Measurements from ENCODE around the gene SPRY1. TPM values are rescaled to one million over a fixed set of nuclear protein-coding genes. Genes with fewer than 3 reads are reported as not detected.

SPRY1 gene
- total RNA-seq, 4 donors from 2014 or later, result 113 to 381 (median 206) TPM

DNA sequence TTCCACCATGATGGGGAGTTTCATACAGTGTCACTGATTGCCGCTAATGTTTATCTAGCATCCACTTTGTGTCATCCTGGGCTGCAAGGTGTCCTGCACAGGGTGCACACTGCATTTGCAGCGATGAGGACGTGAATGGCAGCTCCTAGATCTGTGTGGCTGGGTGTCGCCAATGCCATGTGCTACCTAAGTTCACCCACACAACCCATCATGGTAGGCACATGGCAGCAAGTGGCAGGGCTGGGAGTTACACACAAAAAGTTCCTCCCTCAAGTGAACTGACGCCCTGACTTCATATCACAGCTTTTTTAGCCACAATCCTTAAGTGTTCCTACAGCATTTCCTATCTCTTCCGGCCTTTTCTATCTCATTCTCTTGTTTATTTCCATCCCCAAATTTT lies 45.9 kb upstream of the SPRY1 start:
- no peak overlapping the region for H3K27ac ChIP-seq
- WGBS, result 92% methylated on average over 6 of the region's 6 CpGs
- no peak overlapping the region for H3K4me3 ChIP-seq
- TF ChIP-seq POLR2AphosphoS5 (IDR thresholded peaks at IDR 0.05) (no peak), POLR2A (IDR thresholded peaks at IDR 0.05) (no peak), EP300 (IDR thresholded peaks at IDR 0.05) (no peak)
- TF ChIP-seq, protein P1, sequence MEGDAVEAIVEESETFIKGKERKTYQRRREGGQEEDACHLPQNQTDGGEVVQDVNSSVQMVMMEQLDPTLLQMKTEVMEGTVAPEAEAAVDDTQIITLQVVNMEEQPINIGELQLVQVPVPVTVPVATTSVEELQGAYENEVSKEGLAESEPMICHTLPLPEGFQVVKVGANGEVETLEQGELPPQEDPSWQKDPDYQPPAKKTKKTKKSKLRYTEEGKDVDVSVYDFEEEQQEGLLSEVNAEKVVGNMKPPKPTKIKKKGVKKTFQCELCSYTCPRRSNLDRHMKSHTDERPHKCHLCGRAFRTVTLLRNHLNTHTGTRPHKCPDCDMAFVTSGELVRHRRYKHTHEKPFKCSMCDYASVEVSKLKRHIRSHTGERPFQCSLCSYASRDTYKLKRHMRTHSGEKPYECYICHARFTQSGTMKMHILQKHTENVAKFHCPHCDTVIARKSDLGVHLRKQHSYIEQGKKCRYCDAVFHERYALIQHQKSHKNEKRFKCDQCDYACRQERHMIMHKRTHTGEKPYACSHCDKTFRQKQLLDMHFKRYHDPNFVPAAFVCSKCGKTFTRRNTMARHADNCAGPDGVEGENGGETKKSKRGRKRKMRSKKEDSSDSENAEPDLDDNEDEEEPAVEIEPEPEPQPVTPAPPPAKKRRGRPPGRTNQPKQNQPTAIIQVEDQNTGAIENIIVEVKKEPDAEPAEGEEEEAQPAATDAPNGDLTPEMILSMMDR (IDR thresholded peaks at IDR 0.05), result no peak
- no peaks in the 10 kb centered on the region for H3K36me3 ChIP-seq
- H3K4me1 ChIP-seq, result peaks cover 28% of the 10 kb centered on the region
- no peaks in the 10 kb centered on the region for H3K27me3 ChIP-seq
- no peak for DNase-seq (ENCODE audit: low spot score in 2 of 2)
- H3K9me3 ChIP-seq, result no peaks in the 10 kb centered on the region

DNA sequence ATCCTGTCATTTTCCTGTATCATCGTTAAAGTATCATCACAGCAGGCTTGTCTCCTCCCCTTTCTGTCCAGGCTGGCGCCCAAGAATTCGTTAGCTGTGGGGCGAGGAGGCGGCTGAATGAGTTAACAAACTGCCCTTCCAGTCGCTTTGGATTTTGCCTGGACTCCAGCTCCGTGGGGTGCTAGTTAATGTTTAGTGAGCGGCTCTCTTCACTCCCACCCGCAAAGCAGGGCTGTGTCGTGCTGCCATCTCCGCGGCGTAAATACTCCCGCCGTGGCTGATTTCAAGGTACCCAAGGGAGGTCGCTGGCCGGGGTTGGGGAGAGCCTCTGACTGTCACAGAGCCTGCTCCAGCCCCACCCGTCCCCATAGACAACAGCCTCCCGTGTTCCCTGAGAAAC lies 44.9 kb upstream of the SPRY1 start:
- H3K27me3 ChIP-seq, result no peaks in the 10 kb centered on the region
- no peaks in the 10 kb centered on the region for H3K9me3 ChIP-seq
- WGBS, result 90% methylated on average over 19 of the region's 19 CpGs
- no peak for DNase-seq (ENCODE audit: low spot score in 2 of 2)
- TF ChIP-seq POLR2AphosphoS5 (IDR thresholded peaks at IDR 0.05) (no peak), EP300 (IDR thresholded peaks at IDR 0.05) (no peak), POLR2A (IDR thresholded peaks at IDR 0.05) (no peak)
- TF ChIP-seq, protein P1 (IDR thresholded peaks at IDR 0.05), result no peak
- H3K4me1 ChIP-seq, result peaks cover 28% of the 10 kb centered on the region
- no peak overlapping the region for H3K4me3 ChIP-seq
- H3K27ac ChIP-seq, result peak overlapping the region; percentile 76
- no peaks in the 10 kb centered on the region for H3K36me3 ChIP-seq

DNA sequence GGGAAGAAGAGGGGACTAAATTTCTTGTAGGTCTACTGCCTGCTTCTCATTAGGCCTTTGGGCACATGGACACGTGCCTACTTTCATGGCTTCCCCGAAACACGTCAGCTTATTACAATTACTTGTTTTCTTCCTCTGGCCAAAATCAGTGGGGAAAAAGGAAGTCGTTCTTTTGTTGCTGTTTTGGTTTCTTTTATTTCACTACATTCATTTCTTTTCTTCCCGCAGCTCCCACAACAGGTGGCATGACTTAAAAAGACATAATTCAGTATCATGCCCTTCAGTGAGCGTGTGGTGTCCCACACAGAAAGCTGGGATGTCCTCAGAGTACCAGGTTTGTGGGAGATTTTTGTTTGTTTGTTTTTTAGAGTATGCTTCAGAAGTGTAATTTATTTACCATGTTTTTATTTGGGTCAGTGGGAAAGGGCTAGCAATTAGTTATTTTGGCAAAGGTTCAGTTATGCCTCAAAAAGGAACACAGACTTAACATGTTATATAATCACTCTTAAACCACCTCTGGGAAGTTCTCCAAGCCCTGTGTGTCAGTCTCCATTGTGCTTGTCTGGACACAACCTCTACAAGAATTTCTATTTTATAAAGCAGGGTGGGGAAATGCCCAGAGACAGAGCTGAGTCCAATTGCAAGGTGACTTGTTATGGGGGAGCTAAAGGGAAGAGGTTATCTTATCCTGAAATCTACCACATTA lies 44.2 kb upstream of the SPRY1 start:
- H3K4me1 ChIP-seq, result peaks cover 28% of the 10 kb centered on the region
- no peaks in the 10 kb centered on the region for H3K9me3 ChIP-seq
- no peaks in the 10 kb centered on the region for H3K36me3 ChIP-seq
- TF ChIP-seq EP300 (IDR thresholded peaks at IDR 0.05), result no peak
- TF ChIP-seq, protein P1 (IDR thresholded peaks at IDR 0.05), result no peak
- no peak for TF ChIP-seq POLR2A (IDR thresholded peaks at IDR 0.05)
- 11% methylated on average over 6 of the region's 6 CpGs for WGBS
- H3K27me3 ChIP-seq, result no peaks in the 10 kb centered on the region
- DNase-seq (ENCODE audit: low spot score in 2 of 2), result no peak
- peak overlapping the region; percentile 76 for H3K27ac ChIP-seq
- no peak overlapping the region for H3K4me3 ChIP-seq

DNA sequence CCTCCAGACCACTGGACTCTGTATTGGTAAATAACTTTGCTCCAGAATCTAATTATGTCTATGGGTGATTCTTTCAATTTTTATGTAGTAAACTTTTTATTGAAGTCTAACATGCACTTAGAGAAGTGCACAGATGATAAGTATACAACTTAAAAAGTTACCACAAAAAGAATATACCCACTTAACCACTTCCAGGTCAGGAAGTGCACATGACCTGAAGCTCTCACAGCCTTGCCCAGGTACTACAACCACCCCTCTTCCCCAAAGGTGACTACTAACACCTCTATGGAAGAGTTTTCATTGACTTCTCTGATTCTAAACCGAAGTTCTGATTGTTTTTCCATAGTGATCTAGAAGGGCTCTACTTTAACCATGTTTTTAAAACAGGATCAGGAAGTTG lies 43.6 kb upstream of the SPRY1 start:
- TF ChIP-seq, protein P1 (IDR thresholded peaks at IDR 0.05), result no peak
- TF ChIP-seq POLR2A (IDR thresholded peaks at IDR 0.05) (no peak), POLR2AphosphoS5 (IDR thresholded peaks at IDR 0.05) (no peak), EP300 (IDR thresholded peaks at IDR 0.05) (no peak)
- no peaks in the 10 kb centered on the region for H3K9me3 ChIP-seq
- H3K36me3 ChIP-seq, result no peaks in the 10 kb centered on the region
- no peak for DNase-seq (ENCODE audit: low spot score in 2 of 2)
- no peaks in the 10 kb centered on the region for H3K27me3 ChIP-seq
- H3K4me1 ChIP-seq, result peaks cover 28% of the 10 kb centered on the region
- 85% methylated on average over 1 of the region's 1 CpG for WGBS
- H3K4me3 ChIP-seq, result no peak overlapping the region
- peak overlapping the region; percentile 76 for H3K27ac ChIP-seq

DNA sequence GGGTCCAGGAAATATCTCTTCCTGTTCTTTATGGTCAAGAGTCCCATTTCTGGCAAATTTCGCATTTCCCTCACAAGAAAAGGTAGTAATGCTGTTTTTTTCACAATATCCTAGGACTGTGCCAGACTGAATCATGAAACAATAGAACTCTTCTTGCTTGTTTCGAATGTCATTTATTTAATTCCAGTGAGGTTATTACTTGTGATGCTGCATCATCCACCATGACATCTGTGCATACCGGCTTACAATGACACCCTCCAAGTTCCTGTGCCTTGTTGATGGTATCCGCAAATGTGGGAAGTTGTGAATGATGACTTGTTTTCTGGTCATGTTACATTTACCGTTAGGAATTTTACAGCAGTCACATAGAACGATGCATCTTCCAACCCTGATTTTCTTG lies 42.9 kb upstream of the SPRY1 start:
- Histone ChIP-seq H3K36me3 (no peaks in the 10 kb centered on the region), H3K4me1 (peaks cover 28% of the 10 kb centered on the region), H3K27ac (no peak overlapping the region), H3K4me3 (no peak overlapping the region), H3K9me3 (no peaks in the 10 kb centered on the region), H3K27me3 (no peaks in the 10 kb centered on the region)
- TF ChIP-seq POLR2A (IDR thresholded peaks at IDR 0.05) (no peak), POLR2AphosphoS5 (IDR thresholded peaks at IDR 0.05) (no peak), EP300 (IDR thresholded peaks at IDR 0.05) (no peak)
- TF ChIP-seq, protein P1 (IDR thresholded peaks at IDR 0.05), result no peak
- WGBS, result 58% methylated on average over 6 of the region's 6 CpGs
- no peak for DNase-seq (ENCODE audit: low spot score in 2 of 2)
